ENCODE data around the gene WARS2.

The WARS2 gene

GRCh38 chr1:119011706-119012105 is 128.7 kb downstream of the WARS2 start:
- DNase-seq = no peak

- DNase-seq = no peak
Observed at GRCh38 chr1:119011116-119011515, 129.3 kb downstream of the WARS2 start.

- DNase-seq = no peak
Observed at GRCh38 chr1:119010201-119010600, 130.3 kb downstream of the WARS2 start.

GRCh38 chr1:119009312-119009655 is 131.2 kb downstream of the WARS2 start:
- DNase-seq = no peak

GRCh38 chr1:119008483-119009311 is 131.8 kb downstream of the WARS2 start:
- DNase-seq = no peak

- no peak for DNase-seq
Observed at GRCh38 chr1:119007670-119008482, 132.6 kb downstream of the WARS2 start.

GRCh38 chr1:119007339-119007669 is 133.1 kb downstream of the WARS2 start:
- DNase-seq = no peak

GRCh38 chr1:119006406-119007279 is 133.8 kb downstream of the WARS2 start:
- DNase-seq = no peak

GRCh38 chr1:119005724-119006405 is 134.6 kb downstream of the WARS2 start:
- no peak for DNase-seq

GRCh38 chr1:119004781-119005180 is 135.7 kb downstream of the WARS2 start:
- DNase-seq = no peak

GRCh38 chr1:119004129-119004527 is 136.3 kb downstream of the WARS2 start:
- no peak for DNase-seq

- no peak for DNase-seq
Observed at GRCh38 chr1:119003413-119004128, 136.9 kb downstream of the WARS2 start.

- no peak for DNase-seq
Observed at GRCh38 chr1:119002028-119002686, 138.3 kb downstream of the WARS2 start.

GRCh38 chr1:119001181-119002027 is 139.0 kb downstream of the WARS2 start:
- DNase-seq = no peak

GRCh38 chr1:119000371-119001180 is 139.9 kb downstream of the WARS2 start:
- no peak for DNase-seq

GRCh38 chr1:118999348-119000071 is 140.9 kb downstream of the WARS2 start:
- DNase-seq = no peak

GRCh38 chr1:118998171-118998570 is 142.3 kb downstream of the WARS2 start:
- DNase-seq = no peak

- DNase-seq = no peak
Observed at GRCh38 chr1:118997225-118997624, 143.2 kb downstream of the WARS2 start.
